Right hindlimb (tissue), 1 donor: ENCODE results near the gene KRTCAP2.

Experiments
- DNase-seq: peaks from one replicate; pipeline ENCODE4 v3.0.0-alpha.2; 2018

KRTCAP2 gene

GRCh38 chr1:155130272-155131006 is 42.7 kb downstream of the KRTCAP2 start:
- no peak for DNase-seq

GRCh38 chr1:155128755-155129473 is 44.2 kb downstream of the KRTCAP2 start:
- no peak for DNase-seq

- DNase-seq, result no peak
Observed at GRCh38 chr1:155127967-155128754, 44.9 kb downstream of the KRTCAP2 start.

- DNase-seq, result peak; percentile 68
Observed at GRCh38 chr1:155127105-155127966, 45.8 kb downstream of the KRTCAP2 start, which contains the start of gene EFNA1. TSS of gene EFNA1 (plus strand) at chr1:155127876. CDS start at chr1:155127978, 102 bp downstream.

- DNase-seq, result peak; percentile 42
Observed at GRCh38 chr1:155126556-155127104, 46.5 kb downstream of the KRTCAP2 start.

- peak; percentile 80 for DNase-seq
Observed at GRCh38 chr1:155125946-155126555, 47.1 kb downstream of the KRTCAP2 start.

- DNase-seq, result no peak
Observed at GRCh38 chr1:155125511-155125945, 47.6 kb downstream of the KRTCAP2 start.

GRCh38 chr1:155124503-155125463 is 48.3 kb downstream of the KRTCAP2 start:
- no peak for DNase-seq

GRCh38 chr1:155123801-155124200 is 49.3 kb downstream of the KRTCAP2 start:
- no peak for DNase-seq

GRCh38 chr1:155122308-155122707 is 50.8 kb downstream of the KRTCAP2 start:
- no peak for DNase-seq

GRCh38 chr1:155121249-155121648 is 51.9 kb downstream of the KRTCAP2 start:
- no peak for DNase-seq

GRCh38 chr1:155120253-155120652 is 52.9 kb downstream of the KRTCAP2 start:
- DNase-seq, result no peak
